Stomach (tissue), 4 donors: Measurements from ENCODE around the gene AMER1.

Experiments
- CTCF ChIP-seq, 7 experiments: fragments of 450-650 bp in 4 of 7; fragments of 200-600 bp in 3 of 7; sonication (generic) in 3 of 7; IDR thresholded peaks; one replicate each; pipeline ENCODE4 v1.5.1; 2016 to 2019; ENCODE audit warnings: antibody characterized with exemption in 7 of 7, control low read depth in 2 of 7, mild to moderate bottlenecking in 1 of 7
- EP300 ChIP-seq: sonication (generic); formaldehyde crosslinking; IDR thresholded peaks from one replicate; pipeline ENCODE4 v1.6.1; 2017; ENCODE audit warnings: antibody characterized with exemption
- POLR2A ChIP-seq, 4 donors: fragments of 450-650 bp; IDR thresholded peaks; one replicate each; pipeline ENCODE4 v1.6.1; 2016; ENCODE audit warnings: antibody characterized with exemption in 4 of 4, control low read depth in 2 of 4, mild to moderate bottlenecking in 1 of 4, moderate library complexity in 1 of 4
- POLR2AphosphoS5 ChIP-seq, 3 donors: sonication (generic); formaldehyde crosslinking; IDR thresholded peaks; one replicate each; pipeline ENCODE4 v1.6.1; 2016; ENCODE audit warnings: antibody characterized with exemption in 3 of 3

DNA sequence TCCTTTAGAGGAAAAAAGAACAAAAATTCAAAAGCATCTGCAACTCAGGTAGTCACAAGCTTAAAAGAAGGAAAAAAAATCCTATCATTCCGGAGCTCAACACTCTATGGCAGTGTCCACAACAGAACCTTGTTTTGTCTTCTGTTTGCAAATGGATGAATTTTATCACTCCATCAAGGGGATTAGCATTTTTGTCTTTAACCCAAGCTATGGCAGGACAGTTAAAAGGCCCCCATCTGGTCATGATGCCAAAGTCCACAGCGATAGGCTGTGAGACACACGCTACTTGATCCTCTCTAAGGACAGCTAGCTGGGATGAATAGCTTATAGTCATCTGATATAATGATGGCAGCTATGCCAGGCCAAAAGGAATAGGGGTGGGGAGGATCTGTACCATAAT, 16.6 kb downstream of the AMER1 start:
- TF ChIP-seq CTCF (IDR thresholded peaks at IDR 0.05) (no peak), POLR2A (IDR thresholded peaks at IDR 0.05) (no peak), EP300 (no peak), POLR2AphosphoS5 (IDR thresholded peaks at IDR 0.05) (no peak)
